Neuronal stem cell (in vitro differentiated cells): ENCODE data around the gene HSPA12B.

Experiments
- DNase-seq: peaks from one replicate; pipeline ENCODE4 v3.0.0-alpha.2; 2013; ENCODE audit warnings: low spot score
- H2AFZ ChIP-seq: one replicate; pipeline ENCODE4 v1.6.1; 2013; ENCODE audit warnings: mild to moderate bottlenecking, low read length, inconsistent platforms
- H2AK5ac ChIP-seq: 2 replicates; pipeline ENCODE4 v1.6.1; 2013; ENCODE audit warnings: low read depth, mild to moderate bottlenecking, inconsistent platforms, low read length, moderate library complexity, mixed read lengths
- H2BK120ac ChIP-seq: 2 replicates; pipeline ENCODE4 v1.6.1; 2013; ENCODE audit warnings: low read depth, mild to moderate bottlenecking, inconsistent platforms, low read length, moderate library complexity, mixed read lengths
- H2BK12ac ChIP-seq: one replicate; pipeline ENCODE4 v1.6.1; 2013; ENCODE audit warnings: low read length, inconsistent platforms
- H2BK15ac ChIP-seq: 2 replicates; pipeline ENCODE4 v1.6.1; 2013; ENCODE audit warnings: mild to moderate bottlenecking, low read length, inconsistent platforms, mixed read lengths
- H2BK5ac ChIP-seq: one replicate; pipeline ENCODE4 v1.6.1; 2013; ENCODE audit warnings: inconsistent platforms, mild to moderate bottlenecking, low read length, moderate library complexity
- H3K14ac ChIP-seq: one replicate; pipeline ENCODE4 v1.6.1; 2013; ENCODE audit warnings: low read length, inconsistent platforms
- H3K18ac ChIP-seq: 2 replicates; pipeline ENCODE4 v1.6.1; 2013; ENCODE audit warnings: low read length, inconsistent platforms
- H3K23ac ChIP-seq: 2 replicates; pipeline ENCODE4 v1.6.1; 2013; ENCODE audit warnings: low read depth, mild to moderate bottlenecking, mixed read lengths, low read length, inconsistent platforms; ENCODE audit not compliant: poor library complexity
- H3K27ac ChIP-seq: replicated peaks from 3 replicates; pipeline ENCODE4 v1.5.1; 2013; ENCODE audit warnings: low read length, inconsistent platforms
- H3K27me3 ChIP-seq, 3 experiments: 2 replicates each; pipeline ENCODE4 v1.6.1; 2013; ENCODE audit warnings: low read length in 3 of 3, mild to moderate bottlenecking in 2 of 3, inconsistent platforms in 1 of 3, low read depth in 1 of 3, mixed read lengths in 1 of 3, moderate library complexity in 1 of 3; ENCODE audit not compliant: control insufficient read depth in 3 of 3, insufficient read depth in 3 of 3
- H3K36me3 ChIP-seq, 2 donors: replicated peaks in 1 of 2; 2 replicates each; pipeline ENCODE4 v1.6.1; 2013; ENCODE audit warnings: low read length in 2 of 2; ENCODE audit not compliant: control insufficient read depth in 2 of 2, insufficient read depth in 2 of 2
- H3K4ac ChIP-seq: 2 replicates; pipeline ENCODE4 v1.6.1; 2013; ENCODE audit warnings: inconsistent platforms, mild to moderate bottlenecking, low read length, moderate library complexity
- H3K4me1 ChIP-seq, 2 donors: 1 replicate in 1 of 2; 2 replicates in 1 of 2; pipeline ENCODE4 v1.6.1; 2013; ENCODE audit warnings: low read length in 2 of 2, low read depth in 1 of 2; ENCODE audit not compliant: control insufficient read depth in 2 of 2, insufficient read depth in 1 of 2
- H3K4me2 ChIP-seq: one replicate; pipeline ENCODE4 v1.6.1; 2013; ENCODE audit warnings: mild to moderate bottlenecking, low read length, inconsistent platforms; ENCODE audit not compliant: insufficient read depth, poor library complexity, severe bottlenecking
- H3K4me3 ChIP-seq, 2 donors: 2 replicates each; pipeline ENCODE4 v1.5.1; 2013; ENCODE audit warnings: low read length in 2 of 2, mild to moderate bottlenecking in 2 of 2, inconsistent platforms in 1 of 2, moderate library complexity in 1 of 2
- H3K79me1 ChIP-seq: one replicate; pipeline ENCODE4 v1.6.1; 2013; ENCODE audit warnings: low read depth, mild to moderate bottlenecking, inconsistent platforms, low read length, moderate library complexity
- H3K9ac ChIP-seq: one replicate; pipeline ENCODE4 v1.6.1; 2013; ENCODE audit warnings: mild to moderate bottlenecking, low read depth, low read length, inconsistent platforms; ENCODE audit not compliant: poor library complexity
- H3K9me3 ChIP-seq, 2 donors: replicated peaks in 1 of 2; 2 replicates each; pipeline versions ENCODE3 to v1.6.1; 2013; ENCODE audit warnings: low read length in 2 of 2, mild to moderate bottlenecking in 2 of 2, inconsistent platforms in 1 of 2, low read depth in 1 of 2, mixed read lengths in 1 of 2, moderate library complexity in 1 of 2; ENCODE audit not compliant: control insufficient read depth in 2 of 2, insufficient read depth in 1 of 2
- H4K8ac ChIP-seq: one replicate; pipeline ENCODE4 v1.6.1; 2013; ENCODE audit warnings: low read depth, mild to moderate bottlenecking, inconsistent platforms, low read length, moderate library complexity
- H4K91ac ChIP-seq: one replicate; pipeline ENCODE4 v1.6.1; 2013; ENCODE audit warnings: low read length, low read depth, mild to moderate bottlenecking, inconsistent platforms; ENCODE audit not compliant: poor library complexity
- WGBS, 2 donors: extraction: QIAGEN DNeasy Blood & Tissue Kit; methylation state at CpG; one replicate each; pipeline ENCODE4 v1.1.7; 2013; ENCODE audit warnings: missing lambda C conversion rate in 2 of 2, mixed read lengths in 1 of 2; ENCODE audit not compliant: insufficient read length in 2 of 2, insufficient replicate concordance in 1 of 2; ENCODE audit errors: extremely low coverage in 2 of 2; 5-methylcytosine and 5-hydroxymethylcytosine counted together

HSPA12B gene

GRCh38 chr20:3691306-3691705 lies 41.2 kb upstream of the HSPA12B start:
- Histone ChIP-seq H3K27ac (no peak overlapping the region), H4K8ac (no peak overlapping the region), H2BK15ac (peak overlapping the region; percentile 30), H3K4ac (no peak overlapping the region), H3K36me3 (no peaks in the 10 kb centered on the region), H3K14ac (no peak overlapping the region), H3K79me1 (no peaks in the 10 kb centered on the region), H2AK5ac (peak overlapping the region; percentile 83), H2BK120ac (no peak overlapping the region), H2BK12ac (no peak overlapping the region), H2AFZ (no peak overlapping the region), H3K9me3 (peaks cover 0 to 2% of the 10 kb centered on the region in 2 donors), H3K4me3 (no peak overlapping the region), H2BK5ac (no peak overlapping the region), H3K18ac (no peak overlapping the region), H3K4me2 (no peak overlapping the region), H3K4me1 (no peaks in the 10 kb centered on the region), H3K27me3 (peaks cover 0 to 26% (median 0%) of the 10 kb centered on the region in 3 experiments), H4K91ac (no peak overlapping the region), H3K9ac (no peak overlapping the region), H3K23ac (no peak overlapping the region)
- DNase-seq: no peak
- no CpG with 5 or more reads among the region's 16 CpGs for WGBS, 2 donors

- Histone ChIP-seq H3K36me3 (no peaks in the 10 kb centered on the region), H3K23ac (no peak overlapping the region), H3K79me1 (no peaks in the 10 kb centered on the region), H4K91ac (no peak overlapping the region), H2BK120ac (no peak overlapping the region), H2BK5ac (no peak overlapping the region), H3K9ac (peak overlapping the region; percentile 38), H3K4me2 (no peak overlapping the region), H3K18ac (no peak overlapping the region), H2BK12ac (no peak overlapping the region), H3K4me1 (no peaks in the 10 kb centered on the region), H3K27me3 (peaks cover 0 to 20% (median 0%) of the 10 kb centered on the region in 3 experiments), H2BK15ac (peak overlapping the region; percentile 30), H3K4ac (no peak overlapping the region), H3K14ac (peak overlapping the region; percentile 9), H2AFZ (no peak overlapping the region), H2AK5ac (peak overlapping the region; percentile 2), H4K8ac (no peak overlapping the region), H3K4me3 (peak overlapping the region in 1 of 2 donors; percentile 28), H3K27ac (no peak overlapping the region), H3K9me3 (peaks cover 0 to 6% of the 10 kb centered on the region in 2 donors)
- DNase-seq: no peak
- no CpG with 5 or more reads among the region's 9 CpGs for WGBS, 2 donors
Measured at GRCh38 chr20:3691897-3692296, 40.6 kb upstream of the HSPA12B start.

DNA sequence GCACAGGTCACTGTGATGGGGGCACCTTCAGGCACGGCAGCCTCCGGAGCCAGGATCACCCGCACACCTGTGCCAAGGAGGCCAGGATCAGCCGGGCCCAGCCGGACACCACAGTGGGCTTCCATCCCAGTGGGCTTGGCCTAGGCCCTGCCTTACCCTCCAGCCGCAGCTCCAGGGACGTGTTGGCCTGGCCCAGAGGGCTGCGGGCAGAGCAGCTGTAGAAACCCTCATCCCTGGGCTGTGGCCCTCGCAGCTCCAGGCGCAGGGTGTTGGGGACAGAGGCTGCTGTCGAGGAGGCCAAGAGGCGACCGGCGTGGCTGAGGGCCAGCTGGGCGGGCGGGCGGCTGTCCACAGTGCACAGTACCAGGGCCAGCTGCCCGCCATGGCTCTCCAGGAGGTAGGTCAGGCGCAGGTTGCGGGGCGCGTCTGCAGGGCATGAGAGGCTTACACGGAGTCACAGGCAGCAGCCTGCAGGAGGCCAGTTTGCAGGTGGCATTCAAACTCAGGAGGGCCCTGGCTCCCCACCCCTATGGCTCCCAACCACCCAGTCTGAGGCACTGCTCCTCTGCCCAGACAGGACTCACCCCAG lies 39.7 kb upstream of the HSPA12B start:
- Histone ChIP-seq H2AK5ac (peak overlapping the region; percentile 38), H3K23ac (peak overlapping the region; percentile 16), H2BK12ac (no peak overlapping the region), H3K14ac (no peak overlapping the region), H3K9ac (no peak overlapping the region), H3K4ac (no peak overlapping the region), H3K18ac (peak overlapping the region; percentile 61), H3K4me1 (no peaks in the 10 kb centered on the region), H3K36me3 (no peaks in the 10 kb centered on the region), H3K9me3 (peaks cover 0 to 6% of the 10 kb centered on the region in 2 donors), H3K4me3 (no peak overlapping the region), H2AFZ (no peak overlapping the region), H3K27ac (no peak overlapping the region), H4K8ac (no peak overlapping the region), H3K4me2 (no peak overlapping the region), H3K27me3 (peaks cover 0 to 13% (median 0%) of the 10 kb centered on the region in 3 experiments), H2BK5ac (no peak overlapping the region), H2BK120ac (no peak overlapping the region), H4K91ac (peak overlapping the region; percentile 41), H2BK15ac (peak overlapping the region; percentile 21), H3K79me1 (no peaks in the 10 kb centered on the region)
- DNase-seq: no peak
- no CpG with 5 or more reads among the region's 23 CpGs for WGBS, 2 donors

DNA sequence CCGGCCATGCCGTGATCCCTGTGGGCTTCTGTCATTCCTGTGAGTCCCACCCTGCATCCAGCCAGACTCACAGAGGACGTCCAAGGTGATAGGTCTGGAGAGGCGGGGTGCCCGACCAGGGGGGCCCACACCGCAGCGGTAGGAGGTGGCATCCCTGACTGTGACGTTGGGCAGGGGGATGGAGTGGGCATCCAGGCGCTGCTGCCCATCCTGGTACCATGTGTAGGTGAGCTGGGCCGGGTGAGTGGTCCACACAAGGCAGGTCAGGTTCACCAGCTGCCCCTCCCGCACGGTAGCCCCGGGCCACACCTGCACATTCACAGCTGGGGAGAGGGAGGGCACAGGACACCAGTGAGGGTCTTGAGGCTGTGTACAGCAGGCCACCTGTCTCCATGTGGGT lies 39.1 kb upstream of the HSPA12B start:
- Histone ChIP-seq H3K14ac (no peak overlapping the region), H2BK15ac (peak overlapping the region; percentile 16), H3K36me3 (no peaks in the 10 kb centered on the region), H2BK12ac (no peak overlapping the region), H3K9me3 (peaks cover 0 to 6% of the 10 kb centered on the region in 2 donors), H4K8ac (peak overlapping the region; percentile 26), H3K4me3 (peak overlapping the region in 1 of 2 donors; percentile 22), H2BK5ac (no peak overlapping the region), H3K79me1 (no peaks in the 10 kb centered on the region), H4K91ac (no peak overlapping the region), H3K23ac (no peak overlapping the region), H2AFZ (no peak overlapping the region), H3K4ac (no peak overlapping the region), H3K4me1 (no peaks in the 10 kb centered on the region), H3K9ac (peak overlapping the region; percentile 36), H3K18ac (no peak overlapping the region), H2AK5ac (peak overlapping the region; percentile 88), H3K4me2 (no peak overlapping the region), H3K27ac (no peak overlapping the region), H3K27me3 (peaks cover 0 to 14% (median 0%) of the 10 kb centered on the region in 3 experiments), H2BK120ac (peak overlapping the region; percentile 87)
- DNase-seq: no peak
- no CpG with 5 or more reads among the region's 13 CpGs for WGBS, 2 donors
